GM18951 (cell line): ENCODE data around the gene PARN.

ENCODE experiments used
- POLR2A ChIP-seq: IDR thresholded peaks from 4 replicates; pipeline ENCODE4 v1.6.1; 2011; ENCODE audit warnings: mild to moderate bottlenecking; ENCODE audit not compliant: insufficient read length, insufficient read depth; ENCODE audit errors: extremely low read depth
- in situ Hi-C: fragments of 300-500 bp; cut with MboI; formaldehyde crosslinking; loops from one replicate; pipeline ENCODE4 v1.12.0; 2022; ENCODE audit warnings: low sequenced_read_pairs, mixed read lengths, inconsistent platforms; ENCODE audit not compliant: unreplicated experiment

Gene PARN

GRCh38 chr16:14465799-14466198 lies 164.3 kb downstream of the PARN start:
- TF ChIP-seq POLR2A = no peak
- in situ Hi-C loops = no loop called here

- in situ Hi-C loops = no loop called here
- no peak for TF ChIP-seq POLR2A
These were observed 165.3 kb downstream of the PARN start for GRCh38 chr16:14464796-14465195.

- no peak for TF ChIP-seq POLR2A
- in situ Hi-C loops = no loop called here
These were observed 165.9 kb downstream of the PARN start for GRCh38 chr16:14464192-14464591.

GRCh38 chr16:14462811-14463210 lies 167.2 kb downstream of the PARN start:
- in situ Hi-C loops = no loop called here
- no peak for TF ChIP-seq POLR2A

- in situ Hi-C loops = no loop called here
- TF ChIP-seq POLR2A = no peak
These were observed 169.3 kb downstream of the PARN start for GRCh38 chr16:14460726-14461125.

GRCh38 chr16:14458576-14458975 lies 171.5 kb downstream of the PARN start:
- in situ Hi-C loops = no loop called here
- TF ChIP-seq POLR2A = no peak

GRCh38 chr16:14456793-14457481 lies 173.1 kb downstream of the PARN start:
- in situ Hi-C loops = no loop called here
- no peak for TF ChIP-seq POLR2A

GRCh38 chr16:14455573-14455972 lies 174.5 kb downstream of the PARN start:
- no peak for TF ChIP-seq POLR2A
- in situ Hi-C loops = no loop called here

- no peak for TF ChIP-seq POLR2A
- in situ Hi-C loops = no loop called here
These were observed 175.7 kb downstream of the PARN start for GRCh38 chr16:14454391-14454790.

GRCh38 chr16:14452066-14452465 lies 178.0 kb downstream of the PARN start:
- in situ Hi-C loops = no loop called here
- TF ChIP-seq POLR2A = no peak

GRCh38 chr16:14450846-14451245 lies 179.2 kb downstream of the PARN start:
- no peak for TF ChIP-seq POLR2A

GRCh38 chr16:14449790-14450480 lies 180.1 kb downstream of the PARN start:
- in situ Hi-C loops = no loop called here
- no peak for TF ChIP-seq POLR2A

More at GRCh38 chr16:14450846-14451245, 179.2 kb downstream of the PARN start:
- in situ Hi-C loops = no loop called here

GRCh38 chr16:14449334-14449733 lies 180.7 kb downstream of the PARN start:
- in situ Hi-C loops = no loop called here
- TF ChIP-seq POLR2A = no peak

- in situ Hi-C loops = no loop called here
- TF ChIP-seq POLR2A = no peak
These were observed 181.2 kb downstream of the PARN start for GRCh38 chr16:14448879-14449278.
